ENCODE data around the gene UTP11. TPM values are rescaled to one million over a fixed set of nuclear protein-coding genes. Genes with fewer than 3 reads are reported as not detected.

Gene UTP11
- total and polyA plus RNA-seq, 5 experiments from 2014 or later, result 14.2 to 21.4 (median 17.3) TPM

GRCh38 chr1:37995751-37996345 is 16.7 kb upstream of the UTP11 start:
- Mint-ChIP-seq H3K4me3 (peak overlapping the region in 8 of 10 donors; percentile 37 to 89 (median 81)), H3K9me3 (no peaks in the 10 kb centered on the region), H3K36me3 (peaks cover 0 to 7% (median 0%) of the 10 kb centered on the region in 3 donors), H3K4me1 (peaks cover 17 to 54% (median 48%) of the 10 kb centered on the region in 4 donors), H3K27me3 (no peaks in the 10 kb centered on the region), H3K27ac (peak overlapping the region in 7 of 10 donors; percentile 52 to 96 (median 90))
- peak in 1 of 10 donors; percentile 7 for DNase-seq
- POLR2A ChIA-PET, result interaction anchor here (1.1 to 6.1 kb wide), 2 partner anchors 10 to 15 kb away, joined by 3 to 80 read pairs; partner anchors contain the start of genes FHL3 and UTP11
- ATAC-seq, result peak in 1 of 2 donors; percentile 49

- peaks cover 20 to 63% (median 58%) of the 10 kb centered on the region in 4 donors for H3K4me1 Mint-ChIP-seq
- H3K9me3 Mint-ChIP-seq, result no peaks in the 10 kb centered on the region
- no peak for ATAC-seq
- no peak overlapping the region for H3K4me3 Mint-ChIP-seq
- DNase-seq, result no peak
- H3K36me3 Mint-ChIP-seq, result peaks cover 0 to 7% (median 0%) of the 10 kb centered on the region in 3 donors
- no peaks in the 10 kb centered on the region for H3K27me3 Mint-ChIP-seq
- POLR2A ChIA-PET, result interaction anchor here (6.1 kb wide), 1 partner anchor 14 kb away, joined by 80 read pairs; the partner anchor contains the start of gene UTP11
- peak overlapping the region in 4 of 10 donors; percentile 27 to 93 (median 60) for H3K27ac Mint-ChIP-seq
These were observed 15.1 kb upstream of the UTP11 start for GRCh38 chr1:37997256-37998088.

GRCh38 chr1:37998089-37998808 is 14.3 kb upstream of the UTP11 start:
- Mint-ChIP-seq H3K4me3 (peak overlapping the region in 1 of 10 donors; percentile 58), H3K27me3 (no peaks in the 10 kb centered on the region), H3K27ac (peak overlapping the region in 9 of 10 donors; percentile 14 to 90 (median 57)), H3K4me1 (peaks cover 20 to 66% (median 60%) of the 10 kb centered on the region in 4 donors), H3K9me3 (no peaks in the 10 kb centered on the region), H3K36me3 (peaks cover 0 to 7% (median 0%) of the 10 kb centered on the region in 3 donors)
- no peak for DNase-seq
- POLR2A ChIA-PET, result interaction anchor here (6.1 kb wide), 1 partner anchor 13 kb away, joined by 80 read pairs; the partner anchor contains the start of gene UTP11
- no peak for ATAC-seq

GRCh38 chr1:37998913-37999429 is 13.6 kb upstream of the UTP11 start:
- no peak for ATAC-seq
- Mint-ChIP-seq H3K4me3 (peak overlapping the region in 3 of 10 donors; percentile 5 to 51 (median 49)), H3K27me3 (no peaks in the 10 kb centered on the region), H3K36me3 (peaks cover 0 to 7% (median 0%) of the 10 kb centered on the region in 3 donors), H3K4me1 (peaks cover 23 to 74% (median 67%) of the 10 kb centered on the region in 4 donors), H3K27ac (peak overlapping the region in 9 of 10 donors; percentile 14 to 90 (median 88)), H3K9me3 (no peaks in the 10 kb centered on the region)
- POLR2A ChIA-PET, result interaction anchor here (1.0 kb wide), 1 partner anchor 10 kb away, joined by 3 read pairs; no protein-coding TSS in a partner anchor
- DNase-seq, result no peak

GRCh38 chr1:37999430-38000232 is 12.9 kb upstream of the UTP11 start:
- POLR2A ChIA-PET, result interaction anchor here (1.0 to 1.7 kb wide), 2 partner anchors 9 kb away, joined by 3 to 7 read pairs; no protein-coding TSS in a partner anchor
- no peak for ATAC-seq
- peaks cover 27 to 74% (median 68%) of the 10 kb centered on the region in 4 donors for H3K4me1 Mint-ChIP-seq

GRCh38 chr1:38000233-38000528 is 12.4 kb upstream of the UTP11 start:
- no peaks in the 10 kb centered on the region for H3K9me3 Mint-ChIP-seq
- POLR2A ChIA-PET, result interaction anchor here (1.7 to 2.4 kb wide), 2 partner anchors 9 to 10 kb away, joined by 7 to 11 read pairs; partner anchors contain the start of gene SF3A3
- no peak for ATAC-seq
- H3K27me3 Mint-ChIP-seq, result peaks cover 0 to 2% (median 0%) of the 10 kb centered on the region in 5 donors
- H3K27ac Mint-ChIP-seq, result peak overlapping the region in 5 of 10 donors; percentile 25 to 90 (median 73)
- peaks cover 23 to 71% (median 65%) of the 10 kb centered on the region in 4 donors for H3K4me1 Mint-ChIP-seq
- peak overlapping the region in 1 of 10 donors; percentile 10 for H3K4me3 Mint-ChIP-seq
- DNase-seq, result no peak
- H3K36me3 Mint-ChIP-seq, result peaks cover 0 to 7% (median 0%) of the 10 kb centered on the region in 3 donors

More at GRCh38 chr1:37999430-38000232, 12.9 kb upstream of the UTP11 start:
- peak overlapping the region in 4 of 10 donors; percentile 5 to 51 (median 42) for H3K4me3 Mint-ChIP-seq
- peaks cover 0 to 7% (median 0%) of the 10 kb centered on the region in 3 donors for H3K36me3 Mint-ChIP-seq
- DNase-seq, result no peak
- H3K27me3 Mint-ChIP-seq, result peaks cover 0 to 2% (median 0%) of the 10 kb centered on the region in 5 donors
- H3K27ac Mint-ChIP-seq, result peak overlapping the region in 8 of 10 donors; percentile 35 to 90 (median 88)
- H3K9me3 Mint-ChIP-seq, result no peaks in the 10 kb centered on the region

- H3K9me3 Mint-ChIP-seq, result no peaks in the 10 kb centered on the region
- peak overlapping the region in 2 of 10 donors; percentile 6 to 11 for H3K4me3 Mint-ChIP-seq
- peaks cover 0 to 7% (median 0%) of the 10 kb centered on the region in 3 donors for H3K36me3 Mint-ChIP-seq
- DNase-seq, result no peak
- peaks cover 0 to 2% (median 0%) of the 10 kb centered on the region in 5 donors for H3K27me3 Mint-ChIP-seq
- peaks cover 21 to 66% (median 63%) of the 10 kb centered on the region in 4 donors for H3K4me1 Mint-ChIP-seq
- peak overlapping the region in 8 of 10 donors; percentile 15 to 90 (median 61) for H3K27ac Mint-ChIP-seq
- POLR2A ChIA-PET, result interaction anchor here (0.5 to 2.4 kb wide), 3 partner anchors 8 to 11 kb away, joined by 3 to 11 read pairs (median 7); partner anchors contain the start of gene SF3A3
- no peak for ATAC-seq
These were observed 11.7 kb upstream of the UTP11 start for GRCh38 chr1:38000529-38001455.

- Mint-ChIP-seq H3K27ac (peak overlapping the region in 9 of 10 donors; percentile 41 to 93 (median 84)), H3K27me3 (peaks cover 0 to 2% (median 0%) of the 10 kb centered on the region in 5 donors), H3K9me3 (no peaks in the 10 kb centered on the region), H3K4me1 (peaks cover 21 to 62% (median 54%) of the 10 kb centered on the region in 4 donors), H3K36me3 (no peaks in the 10 kb centered on the region), H3K4me3 (peak overlapping the region; percentile 32 to 93 (median 81))
- DNase-seq (no peak), ATAC-seq (peak in 1 of 2 donors; percentile 2)
- POLR2A ChIA-PET, result interaction anchor here (0.7 to 1.6 kb wide), 3 partner anchors 9 to 13 kb away, joined by 3 read pairs; no protein-coding TSS in a partner anchor
These were observed 9.0 kb upstream of the UTP11 start for GRCh38 chr1:38003261-38004250.
